HG03565 (cell line): ENCODE results near the gene ABLIM1.

Source experiments
- ATAC-seq: cut with Tn5 transposase; IDR thresholded peaks from one replicate; pipeline ENCODE4 v1.9.1; 2021; ENCODE audit warnings: mild to moderate bottlenecking, moderate library complexity; ENCODE audit not compliant: unreplicated experiment

Gene ABLIM1

DNA sequence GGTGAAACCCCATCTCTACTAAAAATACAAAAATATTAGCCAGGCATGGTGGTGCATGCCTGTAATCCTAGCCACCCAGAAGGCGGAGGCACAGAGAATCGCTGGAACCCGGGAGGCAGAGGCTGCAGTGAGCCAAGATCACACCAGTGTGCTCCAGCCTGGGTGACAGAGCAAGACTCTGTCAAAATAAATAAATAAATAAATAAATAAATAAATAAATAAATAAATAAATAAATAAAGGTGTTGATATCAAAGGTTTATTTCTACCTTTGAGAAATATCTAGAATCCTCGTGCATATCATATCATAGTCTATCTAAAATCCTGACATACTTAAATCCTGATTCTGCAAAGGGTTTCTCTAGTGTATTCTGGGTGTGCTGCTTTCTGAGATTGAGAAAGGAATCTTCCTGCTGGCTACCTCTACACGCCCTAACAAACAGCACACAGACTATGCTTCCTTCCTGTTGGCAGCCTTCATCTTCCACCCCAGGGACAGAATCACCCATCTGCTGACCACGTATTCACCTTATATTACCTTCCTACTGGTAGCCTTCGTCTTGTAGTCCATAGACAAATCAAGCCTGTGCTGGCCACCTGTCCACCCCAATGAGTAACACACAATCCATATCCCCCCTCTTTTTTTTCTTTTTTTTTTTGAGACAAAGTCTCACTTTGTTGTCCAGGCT, 8.7 kb downstream of the ABLIM1 start:
- ATAC-seq: no peak

GRCh38 chr10:114648368-114648767, 9.7 kb downstream of the ABLIM1 start:
- no peak for ATAC-seq

- no peak for ATAC-seq
These were observed 10.4 kb downstream of the ABLIM1 start for GRCh38 chr10:114647545-114648138.

GRCh38 chr10:114646426-114646825, 11.6 kb downstream of the ABLIM1 start:
- ATAC-seq: no peak

DNA sequence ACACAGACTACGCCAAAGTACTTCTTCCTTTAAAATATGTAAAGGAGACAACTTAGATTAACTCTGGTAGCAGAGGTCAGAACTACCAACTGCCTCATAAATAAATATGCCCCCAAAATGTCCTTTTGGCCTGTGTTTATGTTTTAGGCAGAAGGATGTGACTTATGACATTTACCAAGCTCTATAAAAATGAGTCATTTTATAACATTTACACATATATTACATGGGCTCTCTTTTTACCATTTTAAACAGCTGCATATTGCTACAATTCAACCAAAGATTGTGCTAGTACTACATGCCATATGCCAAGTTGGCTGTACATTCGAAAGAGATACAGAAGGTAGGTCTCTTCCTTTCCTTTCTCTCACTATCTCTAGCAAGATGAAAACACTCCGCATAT, 12.4 kb downstream of the ABLIM1 start:
- ATAC-seq: no peak

- ATAC-seq: no peak
These were observed 14.9 kb downstream of the ABLIM1 start for GRCh38 chr10:114643158-114643557.

DNA sequence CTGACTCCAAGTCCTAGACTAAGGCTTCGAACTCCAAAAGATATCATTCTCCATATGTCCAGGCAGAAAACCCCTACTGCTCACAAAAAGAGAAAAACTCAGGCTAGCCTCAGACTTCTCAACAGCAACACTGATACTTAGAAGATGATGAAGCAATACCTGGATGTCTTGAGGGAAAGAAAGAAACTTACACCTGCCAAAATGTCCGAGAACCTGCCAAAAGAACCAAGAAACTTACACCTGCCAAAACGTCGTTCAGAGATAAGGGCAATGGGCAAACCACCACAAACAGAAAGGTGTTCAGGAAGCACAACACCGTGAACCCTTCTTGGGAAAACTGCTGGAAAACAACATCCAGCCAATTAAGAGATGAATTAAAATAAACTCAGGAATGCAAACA, 15.3 kb downstream of the ABLIM1 start:
- no peak for ATAC-seq

- no peak for ATAC-seq
These were observed 19.1 kb downstream of the ABLIM1 start for GRCh38 chr10:114638821-114639625.

DNA sequence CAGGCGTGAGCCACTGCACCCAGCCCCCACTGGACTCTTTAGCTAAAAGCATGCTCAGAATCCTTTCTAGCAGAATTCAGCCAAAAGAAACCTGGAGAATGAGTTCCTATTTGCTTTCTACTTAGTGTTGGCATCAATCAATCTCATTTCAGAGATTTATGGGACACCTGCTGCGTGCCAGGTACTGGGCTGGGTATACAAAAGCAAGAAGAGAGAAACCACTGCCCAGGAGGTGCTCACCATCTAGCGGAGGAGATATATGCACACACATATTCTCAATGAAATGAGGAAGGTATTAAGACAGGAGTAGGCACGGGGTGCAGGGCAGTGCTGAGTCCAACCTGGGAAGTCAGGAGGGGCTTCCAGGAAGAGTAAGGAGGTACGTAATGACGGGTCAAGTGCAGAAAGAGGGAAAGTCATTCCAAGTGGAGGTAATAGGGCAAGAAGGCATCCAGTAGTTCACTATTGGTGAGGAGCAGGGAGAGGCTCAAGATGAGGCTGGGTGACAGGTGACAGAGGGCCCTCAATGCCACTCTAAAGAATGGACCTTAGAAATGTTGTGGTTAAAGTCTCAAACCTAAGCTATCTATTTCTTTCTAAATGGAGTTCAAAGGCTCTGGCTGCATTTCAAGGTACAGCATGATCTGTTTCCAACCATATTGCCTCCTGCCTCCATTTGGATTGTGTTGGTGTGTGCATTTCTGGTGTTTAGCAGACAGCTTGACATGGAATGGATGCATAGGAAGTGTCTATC, 22.1 kb downstream of the ABLIM1 start:
- ATAC-seq: no peak

GRCh38 chr10:114635101-114635500, 23.0 kb downstream of the ABLIM1 start:
- no peak for ATAC-seq

- no peak for ATAC-seq
These were observed 23.5 kb downstream of the ABLIM1 start for GRCh38 chr10:114634609-114634979.

- ATAC-seq: no peak
These were observed 25.0 kb downstream of the ABLIM1 start for GRCh38 chr10:114632869-114633715.

GRCh38 chr10:114631666-114632417, 26.2 kb downstream of the ABLIM1 start:
- ATAC-seq: peak; percentile 44

GRCh38 chr10:114631090-114631665, 26.9 kb downstream of the ABLIM1 start:
- ATAC-seq: no peak

DNA sequence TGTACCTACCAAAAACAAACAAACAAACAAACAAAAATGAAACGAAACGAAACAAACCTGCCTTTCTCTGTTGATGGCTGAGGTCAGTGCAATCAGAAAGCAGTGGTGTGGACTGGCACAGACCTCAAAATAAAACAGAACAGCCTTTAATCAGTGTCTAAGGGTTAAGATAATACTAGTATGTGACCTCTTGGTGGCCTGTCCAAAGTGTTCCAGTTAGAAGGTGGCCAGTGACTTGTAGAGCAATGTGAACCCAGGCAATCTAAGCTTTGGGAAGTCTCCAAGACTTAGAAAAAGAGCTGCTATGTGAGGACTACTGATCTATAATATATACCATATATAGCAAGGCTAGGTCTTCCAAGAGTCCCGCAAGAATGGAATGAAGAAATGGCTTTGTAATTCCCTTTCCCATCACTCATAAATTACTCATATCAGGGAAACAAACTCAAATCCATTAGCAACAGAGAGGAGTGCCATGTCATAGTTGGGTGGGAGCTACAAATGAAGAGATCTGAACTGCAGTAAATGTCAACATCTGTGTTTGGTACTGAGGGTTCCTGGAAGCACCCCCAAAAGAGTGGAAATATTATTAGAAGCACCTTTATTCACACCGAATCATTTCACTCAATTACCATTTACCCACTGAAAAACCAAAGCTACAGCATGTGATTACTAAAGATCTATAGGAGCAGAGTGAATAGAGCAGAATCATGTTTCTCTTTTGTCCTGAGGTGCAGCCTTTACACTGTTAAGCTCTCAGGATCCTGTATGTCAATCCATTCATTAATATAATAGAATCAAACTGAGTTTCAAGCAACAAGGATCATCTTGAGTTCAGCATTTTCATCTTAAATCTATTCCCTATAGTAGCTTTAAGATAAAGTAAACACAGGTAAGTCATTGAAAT, 28.0 kb downstream of the ABLIM1 start:
- no peak for ATAC-seq

DNA sequence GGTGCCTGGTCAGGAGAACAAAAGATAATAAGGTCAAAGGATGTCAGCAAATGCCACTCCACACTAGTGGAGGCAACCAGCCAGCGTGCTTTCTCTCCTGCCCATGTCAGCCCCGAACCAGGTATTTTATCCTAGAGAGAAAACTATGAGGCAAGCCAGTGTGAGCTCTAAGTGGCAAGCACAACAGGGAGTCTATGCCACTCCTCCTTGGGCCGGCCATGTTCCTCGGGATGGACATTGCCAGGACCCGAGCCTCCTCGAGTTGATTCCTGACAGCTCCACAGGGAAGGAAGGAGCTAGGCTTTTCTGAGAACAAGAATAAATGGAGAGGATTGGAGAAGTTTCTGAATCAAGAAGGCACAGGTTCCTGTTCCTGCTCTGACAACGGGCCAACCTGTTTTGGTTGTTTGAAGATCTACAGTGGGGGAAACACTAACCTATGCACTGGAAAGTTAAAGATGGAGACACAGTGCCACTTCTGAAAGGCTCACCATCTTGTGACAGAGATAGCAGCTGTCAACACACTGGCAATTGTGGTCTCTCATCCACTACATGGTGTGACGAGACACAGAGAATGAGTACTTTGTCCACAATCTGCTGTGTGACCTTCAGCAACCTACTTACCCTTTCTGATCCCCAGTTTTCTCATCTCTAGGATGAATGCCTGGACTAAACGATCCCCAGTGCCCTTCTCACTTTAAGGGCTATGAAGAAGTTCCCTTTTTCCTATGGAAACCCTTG, 28.8 kb downstream of the ABLIM1 start:
- ATAC-seq: no peak

GRCh38 chr10:114628106-114628505, 30.0 kb downstream of the ABLIM1 start:
- no peak for ATAC-seq

GRCh38 chr10:114626841-114627240, 31.2 kb downstream of the ABLIM1 start:
- no peak for ATAC-seq
